ENCODE measurements around the gene EBLN1. TPM values are rescaled to one million over a fixed set of nuclear protein-coding genes. Genes with fewer than 3 reads are reported as not detected.

EBLN1 gene
- not detected for polyA plus RNA-seq (2012; ENCODE audit: insufficient read depth, insufficient read length)

DNA sequence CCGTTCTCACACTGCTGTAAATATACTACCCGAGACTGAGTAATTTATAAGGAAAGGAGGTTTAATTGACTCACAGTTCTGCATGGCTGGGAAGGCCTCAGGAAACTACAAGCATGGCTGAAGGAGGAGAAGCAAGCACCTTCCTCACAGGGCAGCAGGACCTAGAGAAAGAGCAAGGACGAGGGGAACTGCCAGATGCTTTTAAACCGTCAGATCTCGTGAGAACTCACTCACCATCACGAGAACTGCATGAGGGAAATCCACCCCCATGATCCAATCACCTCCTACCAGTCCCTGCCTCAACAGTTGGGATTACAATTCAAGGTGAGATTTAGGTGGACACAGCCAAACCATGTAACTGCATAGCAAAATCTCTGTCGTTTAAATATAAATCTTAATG, at the start of gene EBLN1:
Gene EBLN1, minus strand, starts transcription at position 174 of the 400 bp plus-strand sequence. CDS start 8,032 bp downstream, outside the sequence.
- H3K4me3 ChIP-seq (ENCODE audit: low read length): no peak within 1 kb of the TSS
- no peak for DNase-seq (ENCODE audit: low read depth, low spot score)

- DNase-seq (ENCODE audit: low read depth, low spot score): no peak
These were observed 48.2 kb upstream of the EBLN1 start for GRCh38 chr10:22265839-22266537.

GRCh38 chr10:22263106-22263505, 45.3 kb upstream of the EBLN1 start:
- H3K4me3 ChIP-seq (ENCODE audit: low read length): no peak overlapping the region
- no peak for DNase-seq (ENCODE audit: low read depth, low spot score)

More at GRCh38 chr10:22265839-22266537, 48.2 kb upstream of the EBLN1 start:
- no peak overlapping the region for H3K4me3 ChIP-seq (ENCODE audit: low read length)

GRCh38 chr10:22259280-22259679, 41.5 kb upstream of the EBLN1 start:
- no peak for DNase-seq (ENCODE audit: low read depth, low spot score)
- no peak overlapping the region for H3K4me3 ChIP-seq (ENCODE audit: low read length)

DNA sequence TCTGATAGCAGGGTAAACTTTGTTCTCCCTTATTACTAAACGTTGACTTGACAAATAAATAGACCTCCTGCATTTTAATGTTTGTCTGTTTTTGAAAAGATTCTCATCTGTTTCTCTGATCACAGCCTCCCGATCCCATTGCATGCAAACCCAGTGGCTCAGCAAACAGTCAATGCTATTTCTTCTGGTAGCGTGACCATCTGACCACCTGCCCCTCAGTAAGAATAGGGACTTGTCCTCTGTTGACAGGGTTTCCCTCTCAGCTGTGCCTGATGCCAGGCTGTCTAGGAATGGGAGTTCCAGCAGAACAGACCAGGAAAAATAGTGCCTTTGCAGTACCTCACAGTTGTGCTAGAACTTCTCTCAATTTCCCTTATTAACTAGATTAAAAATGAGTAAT, 40.7 kb upstream of the EBLN1 start:
- no peak overlapping the region for H3K4me3 ChIP-seq (ENCODE audit: low read length)
- no peak for DNase-seq (ENCODE audit: low read depth, low spot score)

- no peak overlapping the region for H3K4me3 ChIP-seq (ENCODE audit: low read length)
- DNase-seq (ENCODE audit: low read depth, low spot score): no peak
These were observed 35.7 kb upstream of the EBLN1 start for GRCh38 chr10:22253580-22253882.

GRCh38 chr10:22252801-22253579, 35.2 kb upstream of the EBLN1 start:
- no peak for DNase-seq (ENCODE audit: low read depth, low spot score)
- H3K4me3 ChIP-seq (ENCODE audit: low read length): no peak overlapping the region

DNA sequence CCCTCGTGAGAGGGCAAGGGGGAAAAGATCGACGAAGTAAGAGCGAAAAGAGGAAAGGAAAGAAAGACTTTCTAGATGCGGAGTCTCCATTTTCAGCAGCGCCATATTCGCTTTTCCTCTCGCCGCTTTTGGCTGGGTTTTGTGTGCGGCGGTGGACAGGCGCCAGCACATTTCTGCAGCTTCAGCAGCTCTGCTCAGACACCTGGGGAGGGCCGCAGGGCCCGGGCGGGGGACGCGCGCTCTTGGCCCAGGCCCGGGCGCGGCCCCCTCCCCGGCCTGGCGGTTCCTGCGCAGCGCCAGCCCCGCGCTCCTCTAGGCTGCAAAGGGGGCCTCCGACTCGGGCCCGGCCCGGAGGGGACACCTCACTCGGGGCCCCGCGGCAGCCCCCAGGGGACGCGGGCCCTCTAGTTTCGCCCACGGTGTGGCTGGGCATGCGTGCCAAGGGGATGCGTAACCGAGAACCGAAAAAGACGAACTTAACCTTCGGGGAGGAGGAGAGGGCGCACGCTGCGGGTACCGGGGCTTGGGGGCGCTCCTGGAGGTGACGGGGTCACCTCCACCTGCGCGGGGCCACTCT, 34.5 kb upstream of the EBLN1 start:
- DNase-seq (ENCODE audit: low read depth, low spot score): no peak

DNA sequence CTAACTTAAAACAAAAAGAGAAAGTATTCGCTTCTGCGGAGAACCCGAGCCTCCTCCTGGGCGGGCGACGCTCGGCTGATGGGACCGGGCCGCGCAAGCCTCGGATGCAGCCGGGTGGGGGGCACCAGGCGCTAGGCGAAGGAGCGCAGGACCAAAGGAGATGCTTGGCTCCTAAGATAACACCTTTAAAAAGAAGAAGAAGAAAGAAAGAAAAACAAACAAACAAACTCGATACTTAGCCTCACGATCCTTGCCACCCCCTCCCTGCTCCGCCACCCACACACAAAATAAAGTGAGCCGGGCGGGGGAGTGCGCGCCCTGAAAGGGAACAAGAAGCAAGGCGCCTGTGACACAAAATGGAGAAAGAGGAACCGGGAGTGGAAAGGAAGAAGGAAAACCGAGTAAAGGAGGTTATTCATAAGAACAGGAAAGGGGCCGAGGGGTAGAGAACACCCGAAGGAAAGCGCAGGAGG, 34.0 kb upstream of the EBLN1 start:
- H3K4me3 ChIP-seq (ENCODE audit: low read length): no peak overlapping the region
- DNase-seq (ENCODE audit: low read depth, low spot score): no peak

More for the DNA sequence above, 34.5 kb upstream of the EBLN1 start:
- H3K4me3 ChIP-seq (ENCODE audit: low read length): no peak overlapping the region

- H3K4me3 ChIP-seq (ENCODE audit: low read length): no peak overlapping the region
These were observed 33.3 kb upstream of the EBLN1 start for GRCh38 chr10:22250897-22251660.

DNA sequence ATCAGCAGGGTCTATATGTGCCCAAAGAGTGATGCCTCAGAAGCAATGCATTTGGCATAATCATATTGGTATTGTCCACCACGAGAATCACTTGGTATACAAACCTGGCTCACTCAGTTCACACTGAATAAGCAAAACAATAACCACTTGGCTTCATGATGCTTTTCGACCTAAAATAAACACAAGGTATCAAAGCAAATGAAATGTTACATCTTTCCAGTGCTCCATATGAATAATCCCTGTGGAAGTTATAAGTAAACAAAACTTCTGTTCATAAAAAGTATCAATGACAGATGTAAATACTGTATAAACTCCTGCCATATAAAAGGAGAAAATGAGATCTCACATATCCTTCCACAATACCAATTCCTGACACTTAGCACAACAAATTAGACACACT, 29.8 kb upstream of the EBLN1 start:
- no peak overlapping the region for H3K4me3 ChIP-seq (ENCODE audit: low read length)
- no peak for DNase-seq (ENCODE audit: low read depth, low spot score)

More at GRCh38 chr10:22250897-22251660, 33.3 kb upstream of the EBLN1 start:
- no peak for DNase-seq (ENCODE audit: low read depth, low spot score)

DNA sequence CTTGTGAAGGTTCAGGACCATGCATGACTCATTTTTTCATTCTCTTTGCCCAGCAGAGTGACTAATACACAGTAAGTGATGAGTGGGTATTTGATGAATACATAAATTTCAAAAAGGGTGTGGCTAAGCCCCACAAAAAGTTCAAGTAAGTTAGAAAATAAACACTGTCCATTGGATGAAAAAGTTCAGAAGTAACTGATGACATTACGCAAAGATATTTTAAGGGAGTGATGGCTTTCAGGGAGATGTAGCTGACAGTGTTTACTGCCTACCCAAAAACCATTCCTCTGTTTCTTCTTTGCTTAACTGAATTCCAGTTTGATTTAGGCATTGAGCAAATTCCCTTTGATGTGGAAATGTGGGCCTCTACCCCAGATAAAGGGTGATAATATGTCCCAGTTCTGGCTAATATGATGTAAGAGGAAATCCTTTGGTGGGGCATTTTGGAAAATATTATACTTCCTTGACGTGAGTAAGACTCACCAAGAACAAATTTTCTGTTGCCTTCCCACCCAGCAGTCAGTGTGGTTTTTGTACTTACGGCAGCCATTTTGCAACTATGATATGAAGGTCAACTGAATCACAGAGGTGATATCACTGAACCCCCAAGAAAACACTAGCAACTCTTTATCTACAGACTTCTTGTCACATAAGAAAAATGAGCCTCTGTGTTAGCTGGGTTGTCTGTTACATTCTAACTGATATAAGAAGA, 29.0 kb upstream of the EBLN1 start:
- H3K4me3 ChIP-seq (ENCODE audit: low read length): no peak overlapping the region
- DNase-seq (ENCODE audit: low read depth, low spot score): no peak

- DNase-seq (ENCODE audit: low read depth, low spot score): no peak
- no peak overlapping the region for H3K4me3 ChIP-seq (ENCODE audit: low read length)
These were observed 27.8 kb upstream of the EBLN1 start for GRCh38 chr10:22245567-22245966.

DNA sequence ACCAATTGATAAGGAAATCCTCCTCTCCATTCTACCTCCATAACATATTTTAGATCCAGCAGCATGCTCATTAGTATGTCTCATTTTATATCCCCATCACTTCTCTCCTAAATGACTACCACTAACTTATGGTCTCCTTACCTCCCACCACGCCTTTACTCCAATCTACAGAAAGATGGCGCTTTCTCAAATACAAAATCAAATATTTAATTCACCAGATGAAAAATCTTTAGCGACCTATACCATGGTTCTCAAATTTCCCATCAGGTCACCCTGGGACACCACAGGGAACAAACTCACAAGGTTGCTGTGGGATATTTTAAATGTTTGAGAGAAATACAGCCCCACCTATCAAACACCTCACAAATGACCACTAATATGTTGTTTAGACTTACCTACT, 27.0 kb upstream of the EBLN1 start:
- no peak overlapping the region for H3K4me3 ChIP-seq (ENCODE audit: low read length)
- DNase-seq (ENCODE audit: low read depth, low spot score): no peak

DNA sequence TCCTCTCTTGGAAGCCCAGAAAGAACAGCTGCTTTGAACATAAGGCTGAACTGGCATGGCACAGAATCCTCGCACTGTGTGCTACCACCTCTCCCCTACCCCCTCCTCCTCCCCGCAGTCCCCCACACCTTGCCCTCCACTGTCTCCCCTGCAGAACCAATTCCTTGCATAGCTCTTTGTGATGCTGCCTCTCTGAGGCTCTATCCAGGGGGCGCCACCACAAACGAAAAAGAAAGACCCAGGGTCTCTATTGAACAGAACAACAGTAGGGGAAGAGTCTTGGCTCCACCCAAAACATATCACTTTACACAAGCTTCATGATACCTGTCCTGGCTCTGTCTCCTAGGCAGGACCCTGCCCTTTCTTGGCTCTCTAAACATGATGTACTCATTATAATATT, 26.2 kb upstream of the EBLN1 start:
- no peak overlapping the region for H3K4me3 ChIP-seq (ENCODE audit: low read length)
- DNase-seq (ENCODE audit: low read depth, low spot score): no peak

- H3K4me3 ChIP-seq (ENCODE audit: low read length): no peak overlapping the region
- DNase-seq (ENCODE audit: low read depth, low spot score): no peak
These were observed 25.5 kb upstream of the EBLN1 start for GRCh38 chr10:22243321-22243720.

- H3K4me3 ChIP-seq (ENCODE audit: low read length): no peak overlapping the region
- no peak for DNase-seq (ENCODE audit: low read depth, low spot score)
These were observed 13.4 kb upstream of the EBLN1 start for GRCh38 chr10:22231260-22231659.

- peak; percentile 89 for DNase-seq (ENCODE audit: low read depth, low spot score)
- peak overlapping the region; percentile 81 for H3K4me3 ChIP-seq (ENCODE audit: low read length)
These were observed 12.5 kb upstream of the EBLN1 start for GRCh38 chr10:22230158-22230833.

Data from Jurkat, Clone E6-1 (cell line).